ENCODE data around the gene CD6.

The CD6 gene

DNA sequence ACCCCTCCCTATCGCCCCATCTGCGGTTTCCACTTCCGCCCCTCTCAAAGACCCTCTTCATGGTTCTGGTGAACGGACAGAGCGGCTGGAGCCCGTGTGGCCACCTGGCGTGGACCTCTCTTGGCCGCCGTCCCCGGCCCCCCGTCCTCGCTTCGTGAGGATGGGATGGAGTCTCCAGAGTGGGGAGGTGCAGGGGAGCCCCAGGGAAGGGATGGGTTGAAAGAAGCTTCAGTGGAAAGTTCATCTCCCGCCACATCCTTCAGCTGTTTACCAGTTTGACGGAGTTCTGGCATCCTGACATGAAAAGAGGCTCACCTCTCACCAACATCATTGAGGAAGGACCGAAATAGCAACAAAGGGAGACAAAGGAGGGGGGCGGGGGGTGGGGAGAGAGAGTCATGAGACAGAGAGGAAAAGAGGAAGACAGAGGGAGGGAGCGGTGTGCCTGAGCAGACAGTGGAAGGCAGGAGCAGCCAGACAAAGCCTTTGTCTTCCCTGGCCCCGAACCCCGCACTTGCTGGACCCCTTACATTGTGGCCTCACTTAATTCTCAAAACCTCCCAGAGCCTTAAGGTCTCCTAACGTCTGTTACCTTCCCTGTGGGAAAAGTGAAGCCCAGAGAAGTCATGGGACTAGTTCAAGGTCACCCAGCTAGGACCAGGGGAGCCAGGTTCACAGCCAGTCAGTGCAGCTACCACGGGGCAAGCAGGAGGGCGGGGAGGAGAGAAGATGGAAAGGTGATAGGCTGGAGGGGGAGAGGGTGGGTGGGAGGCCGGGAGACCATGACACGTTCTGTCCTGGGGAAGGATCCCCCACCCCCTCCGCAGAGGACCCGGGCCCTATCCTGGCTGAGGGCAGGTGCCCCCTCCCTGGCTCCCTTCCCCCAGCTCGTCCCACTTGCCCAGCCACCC lies 54.9 kb downstream of the CD6 start:
- no peak for DNase-seq (ENCODE audit: low spot score)

DNA sequence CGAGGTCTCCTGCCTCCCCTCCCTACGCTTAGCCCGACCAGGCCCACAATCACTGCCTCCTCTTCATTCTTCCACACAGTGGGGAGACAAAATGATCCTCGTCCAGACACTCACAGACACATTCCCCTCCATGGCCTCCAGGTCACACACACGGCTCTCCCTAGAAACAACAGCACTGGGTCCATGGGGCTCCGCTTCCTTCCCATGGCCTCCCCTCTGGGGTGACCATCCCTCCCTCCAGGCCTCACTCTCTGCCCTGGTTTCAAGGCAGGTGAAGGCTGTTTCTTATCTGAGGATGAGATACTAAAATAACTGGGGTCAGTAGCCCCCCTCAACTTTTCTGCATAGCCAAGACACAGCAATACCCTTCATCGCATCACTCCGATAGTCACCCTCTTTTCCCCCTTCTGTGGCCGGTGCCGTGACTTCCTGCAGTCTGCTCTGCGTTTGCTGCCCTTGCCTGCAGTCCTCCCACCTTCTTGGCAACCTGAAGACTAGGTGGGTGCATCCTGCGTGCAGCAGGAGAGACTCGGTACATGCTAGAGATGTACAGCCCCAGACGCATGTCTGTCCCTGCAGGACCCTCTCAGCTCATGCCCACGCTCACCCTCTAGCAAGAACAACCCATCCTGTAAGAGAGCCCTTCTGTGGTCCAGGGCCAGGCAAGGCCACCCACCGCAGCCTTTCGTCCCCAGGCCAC lies 55.8 kb downstream of the CD6 start:
- no peak for DNase-seq (ENCODE audit: low spot score)

DNA sequence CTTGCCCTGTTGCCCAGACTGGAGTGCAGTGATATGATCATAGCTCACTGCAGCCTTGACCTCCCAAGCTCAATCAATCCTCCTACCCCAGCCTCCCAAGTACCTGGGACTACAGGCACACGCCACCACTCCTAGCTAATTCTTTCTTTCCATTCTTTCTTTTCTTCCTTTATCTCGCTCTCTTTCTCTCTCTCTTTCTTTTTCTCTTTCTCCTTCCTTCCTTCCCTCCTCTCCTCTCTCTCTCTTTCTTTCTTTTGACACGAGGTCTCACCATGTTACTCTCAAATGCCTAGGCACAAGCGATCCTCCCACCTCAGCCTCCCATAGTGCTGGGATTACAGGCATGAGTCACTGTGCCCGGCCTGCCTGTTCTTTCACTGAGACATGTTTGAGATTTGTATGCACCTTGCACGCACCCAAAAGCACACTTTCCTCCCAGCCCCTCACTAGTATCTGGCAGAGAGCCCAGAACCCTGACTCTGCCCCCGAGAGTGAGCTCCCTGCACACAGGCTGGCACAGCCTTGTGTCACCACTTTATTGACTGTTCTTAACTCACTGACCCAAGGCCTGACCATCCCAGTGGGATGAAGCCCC lies 56.8 kb downstream of the CD6 start:
- DNase-seq (ENCODE audit: low spot score) = no peak

DNA sequence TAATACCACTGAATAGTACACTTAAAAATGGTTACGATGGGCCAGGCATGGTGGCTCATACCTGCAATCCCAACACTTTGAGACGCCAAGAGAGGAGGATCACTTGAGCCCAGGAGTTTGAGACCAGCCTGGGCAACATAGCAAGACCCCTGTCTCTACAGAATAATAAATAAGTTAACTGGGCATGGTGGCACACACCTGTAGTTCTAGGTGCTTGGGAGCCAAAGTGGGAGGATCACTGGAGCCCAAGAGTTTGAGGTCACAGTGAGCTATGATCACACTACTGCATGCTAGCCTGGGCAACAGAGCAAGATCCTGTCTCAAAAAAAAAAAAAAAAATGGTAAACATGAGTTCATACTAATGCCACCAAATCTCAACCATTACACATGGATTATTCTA lies 61.3 kb downstream of the CD6 start:
- no peak for DNase-seq (ENCODE audit: low spot score)

DNA sequence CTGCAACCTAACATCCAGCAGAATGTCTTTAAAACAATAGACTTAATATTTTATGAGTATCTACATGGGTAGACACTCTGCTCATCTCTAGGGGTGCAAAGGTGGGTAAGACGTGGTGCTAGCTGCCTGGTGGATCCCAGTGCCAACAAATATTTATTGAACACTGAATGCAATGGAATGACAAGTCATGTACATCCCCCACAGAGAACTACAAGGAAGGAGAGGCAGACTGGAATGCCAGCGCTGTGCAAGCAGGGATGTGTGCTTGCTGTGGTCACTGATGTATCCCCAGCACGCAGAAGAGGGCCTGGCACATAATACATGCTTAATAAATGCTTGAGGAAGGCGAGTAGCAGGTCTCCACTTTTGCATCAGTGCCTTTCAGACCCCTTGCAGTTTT lies 61.9 kb downstream of the CD6 start:
- no peak for DNase-seq (ENCODE audit: low spot score)

GRCh38 chr11:61034111-61034510 lies 62.6 kb downstream of the CD6 start:
- DNase-seq (ENCODE audit: low spot score) = no peak

GRCh38 chr11:61034704-61035525 lies 63.4 kb downstream of the CD6 start:
- no peak for DNase-seq (ENCODE audit: low spot score)

- no peak for DNase-seq (ENCODE audit: low spot score)
Observed at GRCh38 chr11:61035526-61035835, 64.0 kb downstream of the CD6 start.

DNA sequence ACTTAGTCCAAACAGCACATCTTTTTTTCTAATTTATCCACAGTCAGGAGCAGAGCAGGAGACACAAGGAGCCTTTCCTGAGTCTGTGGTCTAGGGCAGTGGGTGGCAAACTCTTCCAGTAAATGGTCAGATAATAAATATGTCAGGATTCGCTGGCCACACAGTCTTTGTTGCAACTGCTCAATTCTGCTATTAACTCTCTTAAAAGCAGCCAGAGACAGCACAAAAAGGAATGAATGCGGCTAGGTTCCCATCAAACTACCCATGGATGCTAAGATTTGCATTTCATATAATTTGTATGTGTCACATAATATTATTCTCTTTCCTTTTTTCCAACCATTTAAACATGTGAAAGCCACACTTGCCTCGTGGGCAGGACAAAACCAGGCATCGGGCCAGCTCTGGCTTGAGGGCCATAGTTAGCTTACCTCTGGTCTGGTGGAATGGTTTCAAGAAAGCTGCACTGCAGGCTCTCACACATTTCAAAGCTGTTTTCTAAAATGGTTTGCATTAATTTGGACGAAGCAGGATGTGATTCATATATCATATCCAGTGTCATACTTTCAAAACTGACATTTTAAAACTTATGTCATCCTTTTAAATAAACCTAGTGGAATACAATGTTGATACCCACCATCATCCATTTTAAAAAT lies 66.1 kb downstream of the CD6 start:
- DNase-seq (ENCODE audit: low spot score) = no peak

DNA sequence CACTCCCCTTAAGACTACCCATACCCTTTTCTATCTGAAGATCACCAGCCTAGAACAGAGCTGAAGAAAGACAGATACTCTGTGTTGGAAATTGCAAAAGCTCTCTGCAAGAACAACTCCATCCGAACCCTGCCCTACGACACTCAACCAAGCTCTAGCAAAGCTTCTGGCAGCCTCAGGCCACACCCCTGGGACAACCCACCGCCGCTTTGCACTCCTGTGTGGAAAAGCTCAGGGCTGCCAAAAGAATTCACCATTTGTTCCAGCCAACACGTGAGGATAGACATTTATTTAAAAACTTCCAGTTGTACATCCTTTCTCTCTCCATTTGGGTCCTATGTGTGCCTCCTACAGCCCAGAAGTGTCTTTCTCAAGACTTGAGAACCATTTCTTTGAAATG lies 68.4 kb downstream of the CD6 start:
- DNase-seq (ENCODE audit: low spot score) = no peak

- DNase-seq (ENCODE audit: low spot score) = no peak
Observed at GRCh38 chr11:61041755-61042518, 70.5 kb downstream of the CD6 start.

GRCh38 chr11:61042537-61042936 lies 71.1 kb downstream of the CD6 start:
- DNase-seq (ENCODE audit: low spot score) = no peak

DNA sequence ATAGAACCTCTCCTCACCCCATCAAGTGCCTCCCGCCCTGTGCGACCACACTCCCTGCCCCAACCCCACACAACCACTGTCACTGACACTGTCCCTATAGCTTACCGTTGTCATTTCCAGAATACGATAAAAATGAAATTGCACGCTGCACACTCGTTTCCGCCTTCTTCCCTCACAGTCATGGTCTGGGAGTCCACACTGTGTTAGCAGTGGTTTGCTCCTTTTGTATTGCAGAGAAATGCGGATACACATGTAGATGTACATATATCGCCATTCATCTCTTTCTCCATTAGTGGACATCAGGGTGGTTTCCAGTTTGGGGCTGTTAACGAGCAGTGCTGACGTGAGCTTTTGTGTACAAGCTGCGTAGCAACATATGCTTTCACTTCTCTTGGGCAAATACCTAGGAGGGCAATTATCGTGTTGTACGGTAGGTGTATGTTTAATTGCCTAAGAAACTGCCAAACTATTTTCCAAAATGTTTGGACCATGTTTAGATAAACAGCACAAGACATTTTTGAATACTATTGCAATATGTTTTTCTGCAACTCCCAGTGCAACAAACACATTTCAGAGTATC lies 71.6 kb downstream of the CD6 start:
- no peak for DNase-seq (ENCODE audit: low spot score)

DNA sequence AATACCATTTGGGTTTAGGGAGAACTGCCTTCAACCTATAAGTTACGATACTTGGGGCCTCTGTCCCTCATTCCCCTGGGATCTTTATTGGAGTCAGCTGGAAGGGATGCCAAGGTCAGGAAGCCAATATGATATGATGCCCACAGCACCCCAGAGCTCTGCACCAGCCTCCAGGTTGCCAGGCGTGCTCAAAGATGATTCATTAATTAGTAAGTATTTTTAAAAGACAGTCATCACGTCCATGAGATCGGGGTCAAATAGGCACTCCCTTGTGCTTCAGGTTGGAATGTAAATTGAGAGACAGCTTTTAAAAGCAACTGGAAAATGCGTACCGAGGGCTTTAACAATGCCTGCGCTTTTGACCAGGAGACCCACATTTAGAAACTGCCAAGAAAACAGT lies 73.8 kb downstream of the CD6 start:
- no peak for DNase-seq (ENCODE audit: low spot score)

GRCh38 chr11:61046833-61047232 lies 75.4 kb downstream of the CD6 start:
- DNase-seq (ENCODE audit: low spot score) = no peak

DNA sequence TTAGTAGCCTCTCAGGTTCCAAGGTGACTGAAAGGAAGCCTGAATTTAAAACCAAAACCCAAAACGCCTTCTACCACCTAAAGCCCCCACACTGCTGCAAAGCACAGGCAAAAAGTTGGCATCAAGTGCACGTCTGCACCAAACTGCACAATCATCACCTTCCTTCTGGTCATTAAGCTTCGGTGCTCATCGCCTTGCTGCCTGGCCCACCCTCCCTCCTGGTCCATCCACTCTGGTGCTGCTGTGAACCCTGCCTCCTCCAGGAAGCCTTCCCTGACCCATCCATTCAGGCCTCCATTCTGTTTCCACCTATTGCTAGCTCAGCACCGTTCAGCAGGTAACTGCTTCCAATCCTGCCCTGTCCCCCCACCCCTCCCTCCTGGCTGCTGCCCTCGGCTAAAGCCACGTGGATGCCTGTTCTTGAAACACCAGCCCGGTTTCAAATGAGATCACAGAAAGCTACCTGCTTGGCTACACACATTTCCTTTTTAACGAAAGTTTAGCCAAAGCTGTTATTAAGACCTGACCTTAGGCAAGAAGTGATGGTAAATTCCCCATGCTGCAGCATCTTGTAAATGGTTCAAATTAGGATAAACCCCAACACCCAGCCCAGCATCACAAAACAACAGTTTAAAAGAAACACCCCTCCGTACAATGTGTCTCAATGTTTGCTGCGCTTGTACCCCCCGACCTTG lies 77.0 kb downstream of the CD6 start:
- no peak for DNase-seq (ENCODE audit: low spot score)

- no peak for DNase-seq (ENCODE audit: low spot score)
Observed at GRCh38 chr11:61049063-61049377, 77.5 kb downstream of the CD6 start.

GRCh38 chr11:61049859-61050258 lies 78.4 kb downstream of the CD6 start:
- DNase-seq (ENCODE audit: low spot score) = no peak

- DNase-seq (ENCODE audit: low spot score) = no peak
Observed at GRCh38 chr11:61052182-61052972, 80.9 kb downstream of the CD6 start.

Measured in SW480 (cell line).